ENCODE results near the gene SLIT3. TPM values are rescaled to one million over a fixed set of nuclear protein-coding genes. Genes with fewer than 3 reads are reported as not detected.

The SLIT3 gene
- total RNA-seq, 4 donors from 2014 or later = 10.8 to 30.8 (median 18.4) TPM

- no peak for TF ChIP-seq CTCF (IDR thresholded peaks at IDR 0.05)
- no peak for TF ChIP-seq EP300 (IDR thresholded peaks at IDR 0.05)
- no peak for TF ChIP-seq POLR2A (IDR thresholded peaks at IDR 0.05)
- no peak for TF ChIP-seq POLR2AphosphoS5 (IDR thresholded peaks at IDR 0.05)
- Histone ChIP-seq H3K27ac (peak overlapping the region; percentile 31), H3K9me3 (no peaks in the 10 kb centered on the region), H3K36me3 (no peaks in the 10 kb centered on the region), H3K27me3 (no peaks in the 10 kb centered on the region), H3K4me3 (no peak overlapping the region), H3K4me1 (peaks cover 14% of the 10 kb centered on the region)
- 59% methylated on average over 4 of the region's 4 CpGs for WGBS
- no peak for DNase-seq (ENCODE audit: low spot score in 2 of 2)
Measured at GRCh38 chr5:168681556-168682183, 619.3 kb downstream of the SLIT3 start.

GRCh38 chr5:168680395-168680794 is 620.5 kb downstream of the SLIT3 start:
- no peaks in the 10 kb centered on the region for H3K36me3 ChIP-seq
- 81% methylated on average over 2 of the region's 2 CpGs for WGBS
- H3K27me3 ChIP-seq = no peaks in the 10 kb centered on the region
- H3K4me3 ChIP-seq = no peak overlapping the region
- H3K27ac ChIP-seq = no peak overlapping the region
- TF ChIP-seq EP300 (IDR thresholded peaks at IDR 0.05) (no peak), POLR2A (IDR thresholded peaks at IDR 0.05) (no peak), CTCF (IDR thresholded peaks at IDR 0.05) (no peak), POLR2AphosphoS5 (IDR thresholded peaks at IDR 0.05) (no peak)
- DNase-seq (ENCODE audit: low spot score in 2 of 2) = no peak
- peaks cover 14% of the 10 kb centered on the region for H3K4me1 ChIP-seq
- H3K9me3 ChIP-seq = no peaks in the 10 kb centered on the region

- H3K36me3 ChIP-seq = no peaks in the 10 kb centered on the region
- H3K4me1 ChIP-seq = peaks cover 14% of the 10 kb centered on the region
- 7% methylated on average over 9 of the region's 9 CpGs for WGBS
- DNase-seq (ENCODE audit: low spot score in 2 of 2) = peak in 1 of 2 donors; percentile 80
- H3K9me3 ChIP-seq = no peaks in the 10 kb centered on the region
- no peak overlapping the region for H3K4me3 ChIP-seq
- TF ChIP-seq EP300 (IDR thresholded peaks at IDR 0.05) (no peak), POLR2A (IDR thresholded peaks at IDR 0.05) (no peak), CTCF (IDR thresholded peaks at IDR 0.05) (peak; percentile 71 to 83), POLR2AphosphoS5 (IDR thresholded peaks at IDR 0.05) (no peak)
- no peak overlapping the region for H3K27ac ChIP-seq
- no peaks in the 10 kb centered on the region for H3K27me3 ChIP-seq
Measured at GRCh38 chr5:168679515-168679920, 621.4 kb downstream of the SLIT3 start.

- Histone ChIP-seq H3K36me3 (peaks cover 3% of the 10 kb centered on the region), H3K9me3 (no peaks in the 10 kb centered on the region), H3K4me1 (peaks cover 7% of the 10 kb centered on the region), H3K27me3 (no peaks in the 10 kb centered on the region), H3K27ac (no peak overlapping the region), H3K4me3 (no peak overlapping the region)
- no peak for DNase-seq (ENCODE audit: low spot score in 2 of 2)
- no peak for TF ChIP-seq POLR2AphosphoS5 (IDR thresholded peaks at IDR 0.05)
- 56% methylated on average over 4 of the region's 4 CpGs for WGBS
Measured at GRCh38 chr5:168676501-168676900, 624.4 kb downstream of the SLIT3 start.

- DNase-seq (ENCODE audit: low spot score in 2 of 2) = no peak
- TF ChIP-seq EP300 (IDR thresholded peaks at IDR 0.05) (no peak), CTCF (IDR thresholded peaks at IDR 0.05) (no peak), POLR2A (IDR thresholded peaks at IDR 0.05) (no peak), POLR2AphosphoS5 (IDR thresholded peaks at IDR 0.05) (no peak)
- no peaks in the 10 kb centered on the region for H3K9me3 ChIP-seq
- no peak overlapping the region for H3K27ac ChIP-seq
- H3K4me1 ChIP-seq = peaks cover 4% of the 10 kb centered on the region
- H3K27me3 ChIP-seq = no peaks in the 10 kb centered on the region
- 96% methylated on average over 2 of the region's 2 CpGs for WGBS
- H3K4me3 ChIP-seq = no peak overlapping the region
- H3K36me3 ChIP-seq = peaks cover 3% of the 10 kb centered on the region
Measured at GRCh38 chr5:168675883-168676408, 625.0 kb downstream of the SLIT3 start.

Data from suprapubic skin (tissue), 4 donors.